ENCODE data around the gene CIRBP. TPM values are rescaled to one million over a fixed set of nuclear protein-coding genes. Genes with fewer than 3 reads are reported as not detected.

Gene CIRBP
- total and polyA plus RNA-seq, 2 of the 13 experiments (the other 11 are each of a cell fraction or from before 2014, with no cell fraction given) = 133 to 140 TPM

GRCh38 chr19:1261798-1262622, 7.1 kb upstream of the CIRBP start (continued):
- TF ChIP-seq ZNF383 (CRISPR knock-in tag; IDR thresholded peaks at IDR 0.05; ENCODE audit: borderline replicate concordance) (no peak), ZNF280B (CRISPR knock-in tag; IDR thresholded peaks at IDR 0.05; ENCODE audit: borderline replicate concordance) (no peak), PRDM10 (CRISPR knock-in tag; IDR thresholded peaks at IDR 0.05; ENCODE audit: low read depth) (0 out of 2 replicates have a peak, but pooled peaks have one; percentile 14), SSRP1 (CRISPR knock-in tag; IDR thresholded peaks at IDR 0.05) (no peak), ZNF83 (CRISPR knock-in tag; IDR thresholded peaks at IDR 0.05; ENCODE audit: borderline replicate concordance) (no peak; the same call in 1 of the 2 replicates), SIN3B (IDR thresholded peaks at IDR 0.05; ENCODE audit: low read length) (no peak), ZNF562 (CRISPR knock-in tag; IDR thresholded peaks at IDR 0.05; ENCODE audit: borderline replicate concordance) (no peak), TAF1 (CRISPR knock-in tag; IDR thresholded peaks at IDR 0.05) (0 out of 2 replicates have a peak, but pooled peaks have one; percentile 19), RBM39 (IDR thresholded peaks at IDR 0.05; ENCODE audit: low read depth, low read length, poor library complexity, severe bottlenecking) (peak; percentile 37), TRIM24 (CRISPR knock-in tag; IDR thresholded peaks at IDR 0.05) (no peak), RXRA (CRISPR knock-in tag; IDR thresholded peaks at IDR 0.05) (peak; percentile 89), TFAP4 (IDR thresholded peaks at IDR 0.05; ENCODE audit: borderline replicate concordance, low read depth) (peak; percentile 54; the same call in 1 of the 2 replicates), ZNF746 (CRISPR knock-in tag; IDR thresholded peaks at IDR 0.05) (no peak), SP5 (CRISPR knock-in tag; IDR thresholded peaks at IDR 0.05; ENCODE audit: borderline replicate concordance, low read depth) (no peak), FOXJ3 (CRISPR knock-in tag; IDR thresholded peaks at IDR 0.05; ENCODE audit: borderline replicate concordance) (no peak), PAX8 (CRISPR knock-in tag; IDR thresholded peaks at IDR 0.05; ENCODE audit: borderline replicate concordance) (no peak)

Measured in HepG2 (cell line).